Fibroblast of villous mesenchyme (primary cell): Measurements from ENCODE around the gene FMNL3. TPM values are rescaled to one million over a fixed set of nuclear protein-coding genes. Genes with fewer than 3 reads are reported as not detected.
"Not testable (repeated sequence)": the region's sequence is repeated elsewhere in the genome, so short reads cannot be mapped to it uniquely, and the experiment has no call there.

ENCODE experiments used
- DNase-seq: peaks from one replicate; pipeline ENCODE4 v3.0.0-alpha.2; 2010; ENCODE audit warnings: low read depth
- H3K4me3 ChIP-seq: 2 replicates; pipeline ENCODE4 v1.5.1; 2011; ENCODE audit warnings: low read depth, mild to moderate bottlenecking, low read length
- total RNA-seq: library from RNA; depleted of rRNA; stranded (reverse); fragments of >200 nt; gene quantifications from 2 replicates; pipeline ENCODE4 v1.2.3, GENCODE V29; 2012
- TF ChIP-seq, protein P1 (sequence below): IDR thresholded peaks from 2 replicates; pipeline ENCODE4 v1.5.1; 2012; ENCODE audit warnings: low read depth, mild to moderate bottlenecking, low read length; ENCODE audit not compliant: insufficient read depth

FMNL3 gene
- total RNA-seq, 1 donor, result 22.5 TPM

DNA sequence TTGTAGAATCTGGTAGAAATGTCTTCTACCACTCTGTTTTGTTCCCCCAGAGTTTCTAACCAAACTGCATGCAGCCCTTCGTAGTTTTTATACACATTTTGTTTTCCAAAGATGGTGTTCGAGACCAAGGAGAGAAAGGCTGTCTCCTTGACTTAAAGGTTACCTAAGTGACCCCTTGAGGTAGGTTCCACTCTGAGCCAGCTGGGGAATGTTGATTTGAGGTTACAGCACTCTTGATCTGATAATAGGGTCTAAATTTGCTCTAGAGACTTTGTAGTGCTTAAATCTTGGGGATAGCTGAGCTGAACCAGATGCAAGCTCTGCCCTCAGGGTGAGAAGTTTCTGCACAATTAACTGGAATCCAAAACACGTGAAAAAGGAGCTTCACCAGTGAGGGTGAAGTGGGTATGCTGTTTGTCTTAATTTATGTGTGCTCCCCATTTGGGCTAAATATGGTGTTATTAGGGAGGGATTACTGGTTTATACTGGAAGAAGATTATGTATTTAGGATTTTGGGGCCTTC is 37.2 kb upstream of the FMNL3 start:
- TF ChIP-seq, protein P1, sequence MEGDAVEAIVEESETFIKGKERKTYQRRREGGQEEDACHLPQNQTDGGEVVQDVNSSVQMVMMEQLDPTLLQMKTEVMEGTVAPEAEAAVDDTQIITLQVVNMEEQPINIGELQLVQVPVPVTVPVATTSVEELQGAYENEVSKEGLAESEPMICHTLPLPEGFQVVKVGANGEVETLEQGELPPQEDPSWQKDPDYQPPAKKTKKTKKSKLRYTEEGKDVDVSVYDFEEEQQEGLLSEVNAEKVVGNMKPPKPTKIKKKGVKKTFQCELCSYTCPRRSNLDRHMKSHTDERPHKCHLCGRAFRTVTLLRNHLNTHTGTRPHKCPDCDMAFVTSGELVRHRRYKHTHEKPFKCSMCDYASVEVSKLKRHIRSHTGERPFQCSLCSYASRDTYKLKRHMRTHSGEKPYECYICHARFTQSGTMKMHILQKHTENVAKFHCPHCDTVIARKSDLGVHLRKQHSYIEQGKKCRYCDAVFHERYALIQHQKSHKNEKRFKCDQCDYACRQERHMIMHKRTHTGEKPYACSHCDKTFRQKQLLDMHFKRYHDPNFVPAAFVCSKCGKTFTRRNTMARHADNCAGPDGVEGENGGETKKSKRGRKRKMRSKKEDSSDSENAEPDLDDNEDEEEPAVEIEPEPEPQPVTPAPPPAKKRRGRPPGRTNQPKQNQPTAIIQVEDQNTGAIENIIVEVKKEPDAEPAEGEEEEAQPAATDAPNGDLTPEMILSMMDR, result no peak
- no peak for DNase-seq
- no peak overlapping the region for H3K4me3 ChIP-seq

DNA sequence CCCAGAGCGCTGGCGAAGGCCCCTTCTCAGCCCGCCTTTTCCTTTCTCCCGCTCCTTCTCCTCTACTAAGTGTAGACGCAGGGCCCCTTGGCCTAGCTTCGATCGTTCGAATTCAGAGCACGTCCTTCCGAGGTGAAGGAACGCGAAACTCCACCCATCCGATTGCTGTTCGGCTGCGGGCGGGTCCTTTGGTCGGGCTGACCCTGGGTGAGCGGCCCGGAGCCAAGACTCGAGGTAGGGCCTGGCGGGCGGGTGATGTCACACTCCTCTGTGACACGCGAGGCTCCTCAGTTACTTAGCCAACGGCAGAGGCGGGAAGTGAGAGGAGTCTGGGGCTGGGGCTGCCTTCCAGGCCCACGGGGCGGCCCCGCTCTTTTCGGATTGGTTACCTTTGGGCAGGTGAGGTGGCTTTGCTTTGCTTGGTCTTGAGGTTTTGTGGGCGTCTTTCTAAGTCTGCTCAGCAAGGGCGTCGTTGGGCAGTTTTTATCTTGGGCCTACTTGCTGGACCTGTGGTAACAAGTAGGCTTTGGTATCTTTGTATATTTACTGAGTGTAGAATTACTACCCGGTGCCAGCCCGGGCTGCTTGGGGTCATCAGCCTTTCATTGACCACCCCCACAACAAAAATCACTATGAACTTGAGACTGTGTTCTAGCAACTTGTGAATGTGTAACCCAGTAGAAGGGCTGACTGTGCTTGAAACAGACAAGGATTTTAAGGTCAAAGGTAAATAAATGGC is 34.8 kb upstream of the FMNL3 start:
- peak; percentile 88 for DNase-seq
- H3K4me3 ChIP-seq, result peak overlapping the region; percentile 98
- TF ChIP-seq, protein P1, result no peak

DNA sequence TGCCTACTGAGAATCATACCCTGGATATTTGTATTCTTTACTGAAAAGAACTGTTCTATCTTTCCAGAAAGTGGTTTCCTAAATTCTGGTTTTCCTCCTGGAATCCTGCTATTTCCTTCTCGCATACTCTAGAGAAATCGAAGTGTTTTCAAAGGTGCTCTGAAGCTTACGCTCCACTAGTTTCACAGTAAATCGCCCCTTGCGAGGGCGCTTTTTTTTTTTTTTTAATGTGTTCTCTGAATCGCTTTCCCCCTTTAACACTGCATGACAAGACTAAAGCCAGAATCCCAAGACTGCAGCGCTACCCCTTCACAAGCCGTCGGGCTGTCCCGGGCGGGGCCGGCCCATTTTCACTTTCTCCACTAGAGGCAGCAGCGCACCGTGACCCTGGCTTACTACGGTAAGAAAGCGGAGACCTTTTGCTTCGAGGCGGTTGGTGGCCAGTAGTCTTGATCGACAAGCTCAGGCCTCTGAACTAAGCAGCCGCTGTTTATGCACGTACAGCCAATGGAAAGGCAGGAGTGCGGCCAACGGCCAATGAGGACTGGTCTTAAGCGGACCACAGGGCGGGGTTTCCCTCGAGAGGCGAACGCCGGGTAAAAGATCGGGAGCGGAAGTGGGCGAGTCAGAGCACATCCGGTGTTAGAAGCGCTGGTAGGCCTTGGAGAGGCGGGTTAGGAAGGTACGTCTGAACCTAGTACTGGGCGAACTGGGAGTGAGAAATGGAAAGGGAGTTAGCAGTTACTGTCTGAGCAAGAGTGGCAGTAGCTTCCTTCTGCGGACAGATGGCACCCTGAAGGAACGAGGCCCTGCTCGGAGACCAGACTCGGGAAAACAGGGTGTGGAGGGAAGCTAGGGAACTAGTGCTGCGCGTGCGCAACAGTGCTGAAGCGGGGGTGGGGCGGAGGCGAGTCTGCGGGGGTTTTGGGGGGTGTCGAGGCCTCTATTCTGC is 34.0 kb upstream of the FMNL3 start, which contains the start of gene TMBIM6:
Gene TMBIM6 (plus strand): TSS at position 628 of the 952 bp plus-strand sequence. CDS start 10,937 bp downstream, outside the sequence.
- H3K4me3 ChIP-seq, result peak within 1 kb of the TSS; percentile 98
- TF ChIP-seq, protein P1, result peak; percentile 96
- DNase-seq, result peak; percentile 100

- DNase-seq, H3K4me3 ChIP-seq: not testable (repeated sequence)
These were observed 33.1 kb upstream of the FMNL3 start for GRCh38 chr12:49740277-49740676.

DNA sequence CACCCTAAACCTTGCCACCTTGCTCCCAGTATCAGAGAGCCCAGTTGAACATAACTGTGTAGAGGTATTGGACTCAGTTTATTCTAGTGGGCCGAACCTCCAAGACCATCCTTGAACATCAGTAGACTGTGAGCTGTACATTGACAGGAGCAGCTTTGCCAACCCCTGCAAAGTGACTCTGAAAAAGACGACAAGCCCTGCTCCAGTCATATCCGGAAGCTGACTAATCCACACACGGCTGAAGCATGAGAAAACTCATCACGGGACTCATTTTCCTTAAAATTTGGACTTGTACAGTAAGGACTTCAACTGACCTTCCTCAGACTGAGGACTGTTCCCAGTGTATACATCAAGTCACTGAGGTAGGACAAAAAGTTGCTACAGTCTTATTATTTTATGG is 31.5 kb upstream of the FMNL3 start:
- not testable (repeated sequence) for DNase-seq, H3K4me3 ChIP-seq

GRCh38 chr12:49734900-49735299 is 27.7 kb upstream of the FMNL3 start:
- H3K4me3 ChIP-seq, DNase-seq: not testable (repeated sequence)

- no peak overlapping the region for H3K4me3 ChIP-seq
- TF ChIP-seq, protein P1, result no peak
- DNase-seq, result no peak
These were observed 26.2 kb upstream of the FMNL3 start for GRCh38 chr12:49733219-49734017.
